GM12878 (cell line): ENCODE data around the gene SRPK2. TPM values are rescaled to one million over a fixed set of nuclear protein-coding genes. Genes with fewer than 3 reads are reported as not detected.

Experiments
- ATAC-seq: fragments of 200-7000 bp; cut with Tn5 transposase; 3 replicates; pipeline ENCODE4 v1.9.1; 2020; ENCODE audit warnings: mild to moderate bottlenecking, moderate library complexity
- BruUV-seq: library from RNA; stranded (reverse); fragments of 400-500 nt; replicated peaks from 2 replicates; lab custom pipeline; 2021; lab: Mats Ljungman, UMichigan
- CTCF ChIA-PET: fragments of 300-600 bp; sonication (Branson Sonifier 250); formaldehyde crosslinking; extraction: SDS; loops from one replicate; lab custom pipeline; 2021; ENCODE audit warnings: inconsistent platforms; lab: Yijun Ruan, JAX
- POLR2A ChIA-PET: fragments of 350-600 bp; formaldehyde crosslinking; extraction: SDS; loops from one replicate; lab custom pipeline; 2021; ENCODE audit warnings: inconsistent platforms; lab: Charles Lee
- RAD21 ChIA-PET: fragments of 300-600 bp; sonication (Branson Sonifier 250); formaldehyde crosslinking; loops from one replicate; lab custom pipeline; 2023; ENCODE audit warnings: antibody characterized with exemption; ENCODE audit not compliant: unreplicated experiment; lab: Charles Lee
- SMC1A ChIA-PET: fragments of 300-600 bp; sonication (Branson Sonifier 250); formaldehyde crosslinking; loops from one replicate; lab custom pipeline; 2023; ENCODE audit not compliant: unreplicated experiment, uncharacterized antibody; lab: Charles Lee
- DNase-seq: peaks from one replicate; pipeline ENCODE4 v3.0.0-alpha.2; 2011; ENCODE audit warnings: low read depth, low spot score
- FAIRE-seq: peaks from 3 replicates; lab custom pipeline; 2011; peaks lifted over from hg19 to GRCh38; lab: Jason Lieb, UNC
- H2AFZ ChIP-seq: 2 replicates; pipeline ENCODE4 v1.6.0; 2011; ENCODE audit warnings: low read depth, low read length, control low read depth; ENCODE audit not compliant: control insufficient read depth
- H3K27ac ChIP-seq: 2 replicates; pipeline ENCODE4 v1.5.1; 2011; ENCODE audit warnings: control low read depth; ENCODE audit not compliant: control insufficient read depth, insufficient read depth
- H3K27me3 ChIP-seq, 2 experiments: replicated peaks in 1 of 2; 2 replicates each; pipeline versions ENCODE4 v1.6.0 to v1.6.1; 2011; ENCODE audit warnings: low read length in 1 of 2; ENCODE audit not compliant: control insufficient read depth in 2 of 2, insufficient read depth in 2 of 2
- H3K36me3 ChIP-seq, 2 experiments: 2 replicates each; pipeline ENCODE4 v1.5.1; 2011; ENCODE audit warnings: low read length in 1 of 2; ENCODE audit not compliant: control insufficient read depth in 2 of 2, insufficient read depth in 2 of 2
- H3K4me1 ChIP-seq: 2 replicates; pipeline ENCODE4 v1.6.1; 2011; ENCODE audit warnings: mild to moderate bottlenecking, low read length, moderate library complexity, mixed read lengths; ENCODE audit not compliant: control insufficient read depth, insufficient read depth
- H3K4me2 ChIP-seq: 2 replicates; pipeline ENCODE4 v1.6.0; 2011; ENCODE audit warnings: control low read depth; ENCODE audit not compliant: control insufficient read depth, insufficient read depth
- H3K4me3 ChIP-seq: fragments of 200-600 bp; sonication (generic); 2 replicates; pipeline ENCODE4 v1.5.1; 2016
- H3K79me2 ChIP-seq: 2 replicates; pipeline ENCODE4 v1.6.0; 2011; ENCODE audit warnings: low read length; ENCODE audit not compliant: control insufficient read depth, insufficient read depth
- H3K9ac ChIP-seq: 2 replicates; pipeline ENCODE4 v1.8.0; 2011; ENCODE audit warnings: low read length, control low read depth, mixed read lengths; ENCODE audit not compliant: control insufficient read depth, insufficient read depth
- H3K9me3 ChIP-seq: replicated peaks from 3 replicates; pipeline ENCODE4 v1.5.1; 2011; ENCODE audit warnings: mild to moderate bottlenecking, low read length; ENCODE audit not compliant: control insufficient read depth, insufficient read depth
- H4K20me1 ChIP-seq: 2 replicates; pipeline ENCODE4 v1.6.0; 2011; ENCODE audit not compliant: control insufficient read depth, insufficient read depth
- BCL3 ChIP-seq: IDR thresholded peaks from 2 replicates; pipeline ENCODE4 v1.6.1; 2011; ENCODE audit warnings: borderline replicate concordance, low read depth, mild to moderate bottlenecking, moderate library complexity, low read length; ENCODE audit not compliant: insufficient read depth, poor library complexity, severe bottlenecking
- FOXM1 ChIP-seq: IDR thresholded peaks from 2 replicates; pipeline ENCODE4 v1.6.1; 2012; ENCODE audit warnings: low read depth, mild to moderate bottlenecking, inconsistent platforms, low read length, moderate library complexity
- MYC ChIP-seq: IDR thresholded peaks from 2 replicates; pipeline ENCODE4 v1.6.1; 2011; ENCODE audit warnings: mild to moderate bottlenecking, low read length, moderate library complexity, inconsistent platforms; ENCODE audit not compliant: insufficient read depth, insufficient replicate concordance, insufficient read length, severe bottlenecking
- RAD51 ChIP-seq: fragments of 450-650 bp; IDR thresholded peaks from 2 replicates; pipeline ENCODE4 v1.6.1; 2016; ENCODE audit warnings: moderate library complexity, mild to moderate bottlenecking, inconsistent platforms
- RFX5 ChIP-seq: IDR thresholded peaks from 2 replicates; pipeline ENCODE4 v1.6.1; 2011; ENCODE audit warnings: low read depth, low read length, improper control_type of control experiment
- TCF12 ChIP-seq: IDR thresholded peaks from 2 replicates; pipeline ENCODE4 v1.6.1; 2011; ENCODE audit warnings: low read depth, mild to moderate bottlenecking, low read length
- ZNF274 ChIP-seq: IDR thresholded peaks from one replicate; pipeline ENCODE4 v1.8.0; 2011; ENCODE audit not compliant: insufficient read length, insufficient read depth
- ZSCAN29 ChIP-seq: fragments of 450-650 bp; IDR thresholded peaks from 2 replicates; pipeline ENCODE4 v1.6.1; 2017; ENCODE audit warnings: mild to moderate bottlenecking, moderate library complexity
- WGBS: methylation state at CpG from one replicate; pipeline ENCODE4 v1.1.6; 2016; ENCODE audit warnings: low lambda C conversion rate; ENCODE audit not compliant: insufficient replicate concordance, insufficient coverage; ENCODE audit errors: missing lambda C conversion rate; 5-methylcytosine and 5-hydroxymethylcytosine counted together
- in situ Hi-C: fragments of 300-500 bp; cut with MboI; formaldehyde crosslinking; loops from 9 replicates; pipeline ENCODE4 v1.14.3; 2018; ENCODE audit warnings: mixed read lengths
- intact Hi-C: fragments of 100-400 bp; cut with micrococcal nuclease; formaldehyde crosslinking; loops from one replicate; pipeline ENCODE4 v1.14.2; 2022; ENCODE audit not compliant: unreplicated experiment
- polyA plus RNA-seq, 11 experiments: library from polyadenylated mRNA; depleted of rRNA in 4 of 11; unstranded in 6 of 11; stranded (reverse) in 5 of 11; fragments of >200 nt; fragmentation: Nextera tagmentation in 4 of 11; fragmentation: Illumina TruSeq in 1 of 11; extraction: Ambion mirVana in 4 of 11; extraction: Trizol in 1 of 11; gene quantifications; 1 replicate in 1 of 11; 2 replicates in 10 of 11; pipeline versions ENCODE4 v1.2.1 to v1.2.3, GENCODE V29; 2011 to 2016; ENCODE audit warnings: inconsistent platforms in 2 of 11, missing spikeins in 2 of 11, low read depth in 1 of 11
- total RNA-seq, 4 experiments: library from RNA; depleted of rRNA in 3 of 4; stranded (reverse); fragments of >200 nt in 3 of 4; fragmentation: Illumina TruSeq in 1 of 4; extraction: Trizol in 1 of 4; gene quantifications; 2 replicates each; pipeline versions ENCODE4 v1.2.1 to v1.2.3, GENCODE V29; 2013 to 2021

Gene SRPK2
- total and polyA plus RNA-seq, 10 of the 15 experiments (the other 5 are each of a cell fraction or from before 2014, with no cell fraction given), result 13.2 to 32.8 (median 24.5) TPM

- no peak for FAIRE-seq
- Histone ChIP-seq H3K4me2 (no peak overlapping the region), H3K27me3 (no peaks in the 10 kb centered on the region), H3K4me1 (peaks cover 11% of the 10 kb centered on the region), H3K4me3 (no peak overlapping the region)
- no peak for TF ChIP-seq BCL3
- no peak for TF ChIP-seq RAD51
- no peak for TF ChIP-seq ZNF274
- TF ChIP-seq ZSCAN29, result no peak
- no peak for TF ChIP-seq FOXM1
- no peak for TF ChIP-seq RFX5
- no peak for TF ChIP-seq MYC
- TF ChIP-seq TCF12, result no peak
- TF ChIP-seq, all 136 proteins: peak for 0
- in situ Hi-C loops, result no loop called here
- Histone ChIP-seq H2AFZ (no peak overlapping the region), H3K36me3 (no peaks in the 10 kb centered on the region), H3K27ac (no peak overlapping the region), H4K20me1 (no peaks in the 10 kb centered on the region), H3K9ac (no peak overlapping the region), H3K9me3 (no peaks in the 10 kb centered on the region; the same call in 2 of the 3 replicates), H3K79me2 (peaks cover 25% of the 10 kb centered on the region)
- BruUV-seq, result no TSS peak
- DNase-seq, result no peak
- ChIA-PET CTCF (interaction anchor here (1.2 to 1.5 kb wide), 2 partner anchors 176 to 341 kb away, joined by 3 to 4 read pairs; no protein-coding TSS in a partner anchor), SMC1A (interaction anchor here (0.6 to 1.7 kb wide), 3 partner anchors 9 to 24 kb away, joined by 3 to 5 read pairs (median 5); no protein-coding TSS in a partner anchor), RAD21 (no interaction called here), POLR2A (no interaction called here)
- intact Hi-C loops, result no loop called here
- 90% methylated on average over 10 of the region's 10 CpGs for WGBS
- no peak for ATAC-seq
Observed at GRCh38 chr7:105321754-105322455, 66.8 kb downstream of the SRPK2 start.
